Fibroblast of lung (primary cell): ENCODE data around the gene SUV39H1.

Source experiments
- EZH2 ChIP-seq: IDR thresholded peaks from 2 replicates; pipeline ENCODE4 v1.5.1; 2012; ENCODE audit warnings: low read length, control low read depth, mild to moderate bottlenecking; ENCODE audit errors: missing control alignments
- TF ChIP-seq, protein P1 (sequence below), 2 donors: IDR thresholded peaks in 1 of 2; conservative IDR thresholded peaks in 1 of 2; 1 replicate in 1 of 2; 2 replicates in 1 of 2; pipeline ENCODE4 v1.5.1; 2011 to 2012; ENCODE audit warnings: low read length in 2 of 2, control low read depth in 1 of 2, inconsistent platforms in 1 of 2, low read depth in 1 of 2, mild to moderate bottlenecking in 1 of 2

DNA sequence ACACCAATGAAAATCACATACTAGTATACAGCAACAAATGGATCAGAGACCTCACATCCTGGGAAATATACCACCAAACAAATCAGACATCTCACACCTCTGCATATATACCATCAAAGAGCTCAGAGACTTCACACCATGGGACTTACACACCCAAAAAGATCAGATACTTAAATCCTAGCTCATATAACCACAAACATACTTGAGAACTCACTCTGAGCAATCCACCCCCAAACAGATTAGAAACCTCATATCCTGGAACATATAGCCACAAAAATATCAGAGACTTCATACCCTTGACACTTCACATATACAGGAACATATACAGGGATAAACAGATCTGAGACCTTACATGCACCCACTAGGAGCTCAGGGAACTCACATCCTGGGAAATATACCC, 32.1 kb downstream of the SUV39H1 start:
- TF ChIP-seq, protein P1, sequence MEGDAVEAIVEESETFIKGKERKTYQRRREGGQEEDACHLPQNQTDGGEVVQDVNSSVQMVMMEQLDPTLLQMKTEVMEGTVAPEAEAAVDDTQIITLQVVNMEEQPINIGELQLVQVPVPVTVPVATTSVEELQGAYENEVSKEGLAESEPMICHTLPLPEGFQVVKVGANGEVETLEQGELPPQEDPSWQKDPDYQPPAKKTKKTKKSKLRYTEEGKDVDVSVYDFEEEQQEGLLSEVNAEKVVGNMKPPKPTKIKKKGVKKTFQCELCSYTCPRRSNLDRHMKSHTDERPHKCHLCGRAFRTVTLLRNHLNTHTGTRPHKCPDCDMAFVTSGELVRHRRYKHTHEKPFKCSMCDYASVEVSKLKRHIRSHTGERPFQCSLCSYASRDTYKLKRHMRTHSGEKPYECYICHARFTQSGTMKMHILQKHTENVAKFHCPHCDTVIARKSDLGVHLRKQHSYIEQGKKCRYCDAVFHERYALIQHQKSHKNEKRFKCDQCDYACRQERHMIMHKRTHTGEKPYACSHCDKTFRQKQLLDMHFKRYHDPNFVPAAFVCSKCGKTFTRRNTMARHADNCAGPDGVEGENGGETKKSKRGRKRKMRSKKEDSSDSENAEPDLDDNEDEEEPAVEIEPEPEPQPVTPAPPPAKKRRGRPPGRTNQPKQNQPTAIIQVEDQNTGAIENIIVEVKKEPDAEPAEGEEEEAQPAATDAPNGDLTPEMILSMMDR (conservative IDR thresholded peaks at IDR 0.05 in 1 of 2, IDR thresholded peaks at IDR 0.05 in 1 of 2; ENCODE audit: low read depth in 1 of 2, low read length in 2 of 2): no peak
- no peak for TF ChIP-seq EZH2
